Peyer's patch (tissue), 4 donors: ENCODE measurements around the gene CAB39L.

Source experiments
- POLR2A ChIP-seq, 2 donors: fragments of 450-650 bp; IDR thresholded peaks; one replicate each; pipeline ENCODE4 v1.5.1; 2017; ENCODE audit warnings: antibody characterized with exemption in 2 of 2, mild to moderate bottlenecking in 2 of 2, moderate library complexity in 2 of 2
- TF ChIP-seq, protein P1 (sequence below), 6 experiments: fragments of 450-650 bp in 4 of 6; fragments of 200-600 bp in 2 of 6; sonication (generic) in 1 of 6; IDR thresholded peaks; one replicate each; pipeline ENCODE4 v1.5.1; 2017 to 2019; ENCODE audit warnings: antibody characterized with exemption in 6 of 6, mild to moderate bottlenecking in 3 of 6, moderate library complexity in 1 of 6

GRCh38 chr13:49343255-49343654 lies 100.6 kb downstream of the CAB39L start:
- TF ChIP-seq, protein P1, sequence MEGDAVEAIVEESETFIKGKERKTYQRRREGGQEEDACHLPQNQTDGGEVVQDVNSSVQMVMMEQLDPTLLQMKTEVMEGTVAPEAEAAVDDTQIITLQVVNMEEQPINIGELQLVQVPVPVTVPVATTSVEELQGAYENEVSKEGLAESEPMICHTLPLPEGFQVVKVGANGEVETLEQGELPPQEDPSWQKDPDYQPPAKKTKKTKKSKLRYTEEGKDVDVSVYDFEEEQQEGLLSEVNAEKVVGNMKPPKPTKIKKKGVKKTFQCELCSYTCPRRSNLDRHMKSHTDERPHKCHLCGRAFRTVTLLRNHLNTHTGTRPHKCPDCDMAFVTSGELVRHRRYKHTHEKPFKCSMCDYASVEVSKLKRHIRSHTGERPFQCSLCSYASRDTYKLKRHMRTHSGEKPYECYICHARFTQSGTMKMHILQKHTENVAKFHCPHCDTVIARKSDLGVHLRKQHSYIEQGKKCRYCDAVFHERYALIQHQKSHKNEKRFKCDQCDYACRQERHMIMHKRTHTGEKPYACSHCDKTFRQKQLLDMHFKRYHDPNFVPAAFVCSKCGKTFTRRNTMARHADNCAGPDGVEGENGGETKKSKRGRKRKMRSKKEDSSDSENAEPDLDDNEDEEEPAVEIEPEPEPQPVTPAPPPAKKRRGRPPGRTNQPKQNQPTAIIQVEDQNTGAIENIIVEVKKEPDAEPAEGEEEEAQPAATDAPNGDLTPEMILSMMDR (IDR thresholded peaks at IDR 0.05) = no peak
- TF ChIP-seq POLR2A (IDR thresholded peaks at IDR 0.05) = no peak
